ENCODE measurements around the gene C1orf210.

Gene C1orf210

DNA sequence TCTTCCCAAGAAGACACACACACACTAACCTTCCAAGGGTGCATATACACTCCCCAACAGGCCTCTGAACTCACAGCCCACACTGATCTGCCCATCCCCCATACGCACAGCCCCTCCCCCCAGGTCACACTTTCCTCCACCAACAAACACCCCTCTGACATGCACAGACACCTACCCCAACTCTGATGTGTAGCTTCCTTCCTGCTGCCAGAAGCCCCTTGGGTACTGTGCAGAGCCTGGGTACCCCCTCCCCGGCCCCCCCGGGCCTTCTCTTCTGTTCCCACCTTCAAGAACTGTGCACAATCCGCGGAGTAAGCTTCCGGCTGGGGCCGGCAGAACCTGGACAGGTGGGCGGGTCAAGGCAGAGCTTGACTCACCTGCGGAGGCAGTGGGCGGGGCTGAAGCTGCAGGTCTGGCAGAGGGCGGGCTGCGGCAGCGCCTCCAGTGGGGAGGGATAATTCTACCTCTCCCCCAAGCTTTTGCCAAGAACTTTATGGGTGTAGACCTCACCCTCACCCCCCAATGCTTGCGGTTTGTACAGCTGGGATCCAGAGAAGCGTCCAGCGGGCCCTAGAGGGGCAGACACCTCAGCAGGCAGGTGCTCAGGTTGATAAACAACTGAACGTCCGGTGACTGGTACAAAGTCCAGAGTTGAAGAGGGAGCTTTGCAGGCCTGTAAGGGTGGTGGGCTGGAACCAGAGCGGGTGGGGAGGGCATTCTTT, at the start of gene C1orf210:
Gene C1orf210, minus strand, starts transcription at position 313 of the 722 bp plus-strand sequence. CDS start 2,311 bp downstream, outside the sequence.
- DNase-seq (ENCODE audit: low read depth) = peak; percentile 67
- H3K4me3 ChIP-seq (ENCODE audit: low read depth, low read length) = peak within 1 kb of the TSS; percentile 85

DNA sequence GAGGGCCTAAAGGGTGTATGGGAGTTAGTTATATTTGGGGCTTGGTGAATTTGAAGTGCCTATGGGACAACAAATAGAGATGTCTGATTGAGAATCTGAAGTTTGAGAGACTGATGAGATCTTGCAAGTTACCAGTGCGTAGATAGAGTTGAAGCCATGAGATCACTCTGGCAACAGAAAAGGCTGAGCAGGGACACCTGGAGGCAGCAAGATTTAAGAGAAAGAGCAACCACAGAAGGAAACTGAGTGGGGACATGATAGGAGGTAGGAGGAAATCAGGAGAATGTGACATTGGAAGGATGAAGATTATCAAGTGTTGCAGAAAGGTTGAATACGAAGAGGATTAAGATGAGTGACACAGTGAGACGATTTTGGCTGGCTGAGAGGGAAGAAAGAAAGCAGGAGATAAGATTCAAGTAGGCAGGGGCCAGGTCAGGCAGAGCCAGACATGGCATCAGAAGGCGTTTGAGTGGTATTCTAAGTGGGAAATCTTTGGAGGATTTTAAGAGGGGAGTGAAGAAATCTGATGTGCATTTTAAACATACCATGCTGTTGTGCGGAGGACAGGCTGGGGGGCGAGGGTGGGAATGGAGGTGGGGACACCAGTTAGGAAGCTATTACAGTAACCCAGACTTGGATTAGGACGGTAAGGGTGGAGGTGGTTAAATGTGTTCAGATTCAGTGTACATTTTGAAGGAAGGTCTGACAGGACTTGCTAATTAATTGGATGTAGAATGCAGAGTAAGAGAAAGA, 49.2 kb upstream of the C1orf210 start:
- H3K4me3 ChIP-seq (ENCODE audit: low read depth, low read length) = no peak overlapping the region
- DNase-seq (ENCODE audit: low read depth) = no peak
- TF ChIP-seq, protein P1, sequence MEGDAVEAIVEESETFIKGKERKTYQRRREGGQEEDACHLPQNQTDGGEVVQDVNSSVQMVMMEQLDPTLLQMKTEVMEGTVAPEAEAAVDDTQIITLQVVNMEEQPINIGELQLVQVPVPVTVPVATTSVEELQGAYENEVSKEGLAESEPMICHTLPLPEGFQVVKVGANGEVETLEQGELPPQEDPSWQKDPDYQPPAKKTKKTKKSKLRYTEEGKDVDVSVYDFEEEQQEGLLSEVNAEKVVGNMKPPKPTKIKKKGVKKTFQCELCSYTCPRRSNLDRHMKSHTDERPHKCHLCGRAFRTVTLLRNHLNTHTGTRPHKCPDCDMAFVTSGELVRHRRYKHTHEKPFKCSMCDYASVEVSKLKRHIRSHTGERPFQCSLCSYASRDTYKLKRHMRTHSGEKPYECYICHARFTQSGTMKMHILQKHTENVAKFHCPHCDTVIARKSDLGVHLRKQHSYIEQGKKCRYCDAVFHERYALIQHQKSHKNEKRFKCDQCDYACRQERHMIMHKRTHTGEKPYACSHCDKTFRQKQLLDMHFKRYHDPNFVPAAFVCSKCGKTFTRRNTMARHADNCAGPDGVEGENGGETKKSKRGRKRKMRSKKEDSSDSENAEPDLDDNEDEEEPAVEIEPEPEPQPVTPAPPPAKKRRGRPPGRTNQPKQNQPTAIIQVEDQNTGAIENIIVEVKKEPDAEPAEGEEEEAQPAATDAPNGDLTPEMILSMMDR (IDR thresholded peaks at IDR 0.05; ENCODE audit: control insufficient read depth, extremely low read depth, insufficient read depth) = no peak

More for the DNA sequence above, at the start of gene C1orf210:
- TF ChIP-seq, protein P1 (IDR thresholded peaks at IDR 0.05; ENCODE audit: control insufficient read depth, extremely low read depth, insufficient read depth) = peak; percentile 55

DNA sequence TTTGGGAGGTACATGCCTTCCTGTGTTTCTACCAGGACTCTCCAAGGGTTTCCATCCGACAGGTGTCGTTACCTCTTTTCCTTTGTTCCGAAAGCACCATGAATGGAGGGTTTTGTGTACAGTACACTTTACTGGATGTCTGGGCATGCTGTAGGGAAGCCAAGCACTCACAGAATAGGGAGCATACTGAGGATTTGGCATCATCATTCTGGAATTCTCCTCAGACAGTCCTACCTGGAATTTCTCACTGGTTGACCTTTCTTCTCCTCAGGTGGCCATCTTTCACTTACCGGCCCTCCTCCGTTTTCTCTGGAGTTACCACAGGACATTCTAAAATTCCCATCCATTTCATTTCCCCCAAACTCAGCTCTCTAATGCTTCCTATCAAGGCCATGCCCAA, 46.3 kb upstream of the C1orf210 start:
- no peak for DNase-seq (ENCODE audit: low read depth)
- no peak overlapping the region for H3K4me3 ChIP-seq (ENCODE audit: low read depth, low read length)
- TF ChIP-seq, protein P1 (IDR thresholded peaks at IDR 0.05; ENCODE audit: control insufficient read depth, extremely low read depth, insufficient read depth) = no peak

DNA sequence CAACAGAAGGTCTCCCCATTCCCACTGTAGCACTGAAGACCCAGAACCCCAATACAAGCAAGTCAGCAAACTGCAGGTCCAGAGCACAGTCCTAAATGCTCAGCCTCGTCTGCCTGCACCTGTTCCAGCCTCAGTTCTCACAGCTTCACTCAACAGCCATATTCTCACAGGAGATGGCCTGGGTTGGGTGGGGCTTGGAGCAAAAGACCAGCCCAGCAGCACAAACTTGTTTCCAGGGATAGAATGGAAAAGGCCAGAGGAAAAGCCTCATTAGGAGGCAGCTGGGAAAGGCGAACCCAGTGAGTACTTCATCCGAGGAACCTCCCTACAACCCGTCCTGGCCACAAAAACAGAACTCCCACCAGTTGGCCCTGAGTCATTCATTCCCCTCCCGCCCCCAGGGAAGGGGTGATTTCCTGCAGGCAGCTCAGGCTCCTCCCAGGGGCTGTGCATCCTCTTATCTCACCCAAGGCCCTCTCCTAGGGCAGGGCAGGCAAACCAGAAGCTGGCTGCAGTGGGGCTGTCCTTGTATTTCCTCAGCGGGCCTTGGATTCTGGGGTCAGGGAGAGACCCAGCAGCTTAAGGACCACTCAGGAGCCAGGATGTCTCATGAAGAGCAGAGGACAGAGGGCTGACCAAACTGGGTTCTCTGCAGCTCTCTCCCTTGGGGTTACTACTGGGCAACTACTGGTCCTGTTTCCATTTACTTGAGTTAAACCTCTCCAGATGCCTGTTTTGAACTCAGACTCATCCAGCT, 44.8 kb upstream of the C1orf210 start:
- DNase-seq (ENCODE audit: low read depth) = no peak
- TF ChIP-seq, protein P1 (IDR thresholded peaks at IDR 0.05; ENCODE audit: control insufficient read depth, extremely low read depth, insufficient read depth) = no peak
- H3K4me3 ChIP-seq (ENCODE audit: low read depth, low read length) = no peak overlapping the region

DNA sequence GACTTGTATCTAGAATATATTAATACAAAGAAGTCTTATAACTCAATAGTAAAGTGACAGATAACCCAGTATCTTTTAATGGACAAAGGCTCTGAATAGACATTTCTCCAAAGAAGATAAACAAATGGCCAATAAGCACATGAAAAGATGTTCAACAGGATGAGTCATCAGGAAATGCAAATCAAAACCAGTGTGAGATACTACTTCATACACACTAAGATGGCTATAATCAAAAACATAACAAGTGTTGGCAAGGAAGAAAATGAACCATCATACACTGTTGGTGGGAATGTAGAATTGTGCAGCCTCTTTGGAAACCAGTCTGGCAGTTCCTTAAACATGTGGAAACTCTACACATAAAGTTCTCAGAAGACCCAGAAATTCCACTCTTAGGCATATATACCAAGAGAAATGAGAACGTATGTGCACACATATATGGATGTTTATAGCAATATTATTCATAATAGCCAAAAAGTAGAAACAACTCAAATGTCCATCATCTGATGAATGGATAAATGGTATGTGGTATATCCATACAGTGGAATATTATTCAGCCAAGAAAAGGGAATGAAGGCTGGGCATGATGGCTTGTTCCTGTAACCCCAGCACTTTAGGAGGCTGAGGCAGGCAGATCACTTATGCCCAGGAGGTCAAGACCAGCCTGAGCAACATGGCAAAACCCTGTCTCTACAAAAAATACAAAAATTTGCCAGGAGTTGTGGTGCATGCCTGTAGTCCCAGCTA, 42.3 kb upstream of the C1orf210 start:
- DNase-seq (ENCODE audit: low read depth) = no peak
- TF ChIP-seq, protein P1 (IDR thresholded peaks at IDR 0.05; ENCODE audit: control insufficient read depth, extremely low read depth, insufficient read depth) = no peak
- H3K4me3 ChIP-seq (ENCODE audit: low read depth, low read length) = no peak overlapping the region

DNA sequence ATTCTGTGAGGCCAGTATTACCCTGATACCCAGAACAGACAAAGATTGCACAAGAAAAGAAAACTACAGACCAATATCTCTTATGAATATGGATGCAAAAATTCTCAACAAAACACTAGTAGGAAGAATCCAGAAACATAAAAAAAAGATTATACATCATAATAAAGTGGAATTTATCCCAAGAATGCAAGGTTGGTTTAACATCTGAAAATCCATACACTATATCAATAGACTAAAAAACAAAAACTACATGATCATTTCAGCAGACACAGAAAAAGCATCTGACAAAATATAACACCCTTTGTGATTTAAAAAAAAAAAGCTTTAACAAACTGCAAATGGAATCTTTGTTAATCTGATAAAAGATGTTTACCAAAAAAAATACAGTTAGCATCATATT, 40.0 kb upstream of the C1orf210 start:
- TF ChIP-seq, protein P1 (IDR thresholded peaks at IDR 0.05; ENCODE audit: control insufficient read depth, extremely low read depth, insufficient read depth) = no peak
- no peak for DNase-seq (ENCODE audit: low read depth)
- H3K4me3 ChIP-seq (ENCODE audit: low read depth, low read length) = no peak overlapping the region
